ENCODE results near the gene ARL3.

Gene ARL3

GRCh38 chr10:102691285-102692066, 22.7 kb downstream of the ARL3 start:
- TF ChIP-seq CTCF (IDR thresholded peaks at IDR 0.05; ENCODE audit: low read depth, low read length) = no peak
- TF ChIP-seq MAX (IDR thresholded peaks at IDR 0.05; ENCODE audit: low read depth, low read length) = no peak
- TF ChIP-seq MYC (IDR thresholded peaks at IDR 0.05; ENCODE audit: low read depth, low read length) = no peak
- no peak for TF ChIP-seq POLR2A (IDR thresholded peaks at IDR 0.05; ENCODE audit: extremely low read depth, insufficient read length)
- peak; percentile 39 for DNase-seq (ENCODE audit: low read depth)
- H3K4me3 ChIP-seq (ENCODE audit: low read depth, low read length) = no peak overlapping the region

- no peak for TF ChIP-seq POLR2A (IDR thresholded peaks at IDR 0.05; ENCODE audit: extremely low read depth, insufficient read length)
- TF ChIP-seq MYC (IDR thresholded peaks at IDR 0.05; ENCODE audit: low read depth, low read length) = no peak
- no peak for TF ChIP-seq CTCF (IDR thresholded peaks at IDR 0.05; ENCODE audit: low read depth, low read length)
- no peak for TF ChIP-seq MAX (IDR thresholded peaks at IDR 0.05; ENCODE audit: low read depth, low read length)
- DNase-seq (ENCODE audit: low read depth) = no peak
- no peak overlapping the region for H3K4me3 ChIP-seq (ENCODE audit: low read depth, low read length)
Measured at GRCh38 chr10:102683736-102684135, 30.5 kb downstream of the ARL3 start.

- DNase-seq (ENCODE audit: low read depth) = no peak
- TF ChIP-seq MAX (IDR thresholded peaks at IDR 0.05; ENCODE audit: low read depth, low read length) = no peak
- no peak for TF ChIP-seq CTCF (IDR thresholded peaks at IDR 0.05; ENCODE audit: low read depth, low read length)
- no peak for TF ChIP-seq MYC (IDR thresholded peaks at IDR 0.05; ENCODE audit: low read depth, low read length)
- no peak for TF ChIP-seq POLR2A (IDR thresholded peaks at IDR 0.05; ENCODE audit: extremely low read depth, insufficient read length)
- H3K4me3 ChIP-seq (ENCODE audit: low read depth, low read length) = no peak overlapping the region
Measured at GRCh38 chr10:102682981-102683380, 31.2 kb downstream of the ARL3 start.

- TF ChIP-seq POLR2A (IDR thresholded peaks at IDR 0.05; ENCODE audit: extremely low read depth, insufficient read length) (no peak), MYC (IDR thresholded peaks at IDR 0.05; ENCODE audit: low read depth, low read length) (no peak), MAX (IDR thresholded peaks at IDR 0.05; ENCODE audit: low read depth, low read length) (no peak), CTCF (IDR thresholded peaks at IDR 0.05; ENCODE audit: low read depth, low read length) (no peak)
- no peak for DNase-seq (ENCODE audit: low read depth)
- H3K4me3 ChIP-seq (ENCODE audit: low read depth, low read length) = no peak overlapping the region
Measured at GRCh38 chr10:102682416-102682815, 31.8 kb downstream of the ARL3 start.

- TF ChIP-seq POLR2A (IDR thresholded peaks at IDR 0.05; ENCODE audit: extremely low read depth, insufficient read length) = no peak
- TF ChIP-seq MAX (IDR thresholded peaks at IDR 0.05; ENCODE audit: low read depth, low read length) = no peak
- no peak for TF ChIP-seq MYC (IDR thresholded peaks at IDR 0.05; ENCODE audit: low read depth, low read length)
- TF ChIP-seq CTCF (IDR thresholded peaks at IDR 0.05; ENCODE audit: low read depth, low read length) = no peak
- no peak for DNase-seq (ENCODE audit: low read depth)
- no peak overlapping the region for H3K4me3 ChIP-seq (ENCODE audit: low read depth, low read length)
Measured at GRCh38 chr10:102681696-102682095, 32.5 kb downstream of the ARL3 start.

Measured in NB4 (cell line).